IMR-90 (cell line): ENCODE measurements around the gene ANKRD11. TPM values are rescaled to one million over a fixed set of nuclear protein-coding genes. Genes with fewer than 3 reads are reported as not detected.

Source experiments
- CEBPB ChIP-seq: IDR thresholded peaks from 2 replicates; pipeline ENCODE4 v1.6.1; 2012; ENCODE audit warnings: low read depth, low read length, improper control_type of control experiment
- CTCF ChIP-seq: conservative IDR thresholded peaks from 2 replicates; pipeline ENCODE4 v1.5.1; 2012; ENCODE audit warnings: mild to moderate bottlenecking, low read depth, low read length, improper control_type of control experiment
- MAFK ChIP-seq: IDR thresholded peaks from 2 replicates; pipeline ENCODE4 v1.6.1; 2012; ENCODE audit warnings: low read depth, low read length, improper control_type of control experiment
- POLR2A ChIP-seq: IDR thresholded peaks from 2 replicates; pipeline ENCODE4 v1.6.1; 2012; ENCODE audit warnings: mild to moderate bottlenecking, low read depth, low read length
- RCOR1 ChIP-seq: IDR thresholded peaks from 2 replicates; pipeline ENCODE4 v1.6.1; 2012; ENCODE audit warnings: mild to moderate bottlenecking, low read length, improper control_type of control experiment; ENCODE audit not compliant: insufficient replicate concordance
- USF2 ChIP-seq: fragments of 150-350 bp; IDR thresholded peaks from 2 replicates; pipeline ENCODE4 v1.6.1; 2017; ENCODE audit warnings: mild to moderate bottlenecking, antibody characterized with exemption, low read length, low read depth
- polyA plus RNA-seq, 3 experiments: library from polyadenylated mRNA; depleted of rRNA; stranded (reverse); fragments of >200 nt; gene quantifications; 2 replicates each; pipeline ENCODE4 v1.2.3, GENCODE V29; 2012; ENCODE audit warnings: low replicate concordance in 1 of 3
- total RNA-seq: library from RNA; depleted of rRNA; stranded (reverse); fragments of >200 nt; gene quantifications from 2 replicates; pipeline ENCODE4 v1.2.3, GENCODE V29; 2012

ANKRD11 gene
- total and polyA plus RNA-seq, 2 of the 4 experiments (the other 2 are of a cell fraction): 46.8 to 71.9 TPM

- TF ChIP-seq CTCF (no peak), MAFK (no peak), CEBPB (no peak), RCOR1 (no peak), USF2 (no peak), POLR2A (no peak)
Measured at GRCh38 chr16:89393738-89394406, 96.5 kb downstream of the ANKRD11 start (continued).
